Astrocyte (in vitro differentiated cells and primary cell): Measurements from ENCODE around the gene FGGY.

ENCODE experiments used
- CTCF ChIP-seq: IDR thresholded peaks from 2 replicates; pipeline ENCODE4 v1.5.1; 2011; ENCODE audit warnings: low read depth, mild to moderate bottlenecking, inconsistent platforms, low read length, moderate library complexity; ENCODE audit not compliant: insufficient read depth
- EZH2 ChIP-seq: IDR thresholded peaks from 2 replicates; pipeline ENCODE4 v1.6.1; 2012; ENCODE audit warnings: mild to moderate bottlenecking, low read length, inconsistent platforms; ENCODE audit not compliant: insufficient read depth

- TF ChIP-seq CTCF: no peak
- no peak for TF ChIP-seq EZH2
Observed at GRCh38 chr1:59356627-59357026, 59.7 kb downstream of the FGGY start.
